H9 (cell line): ENCODE results near the gene TRIO. TPM values are rescaled to one million over a fixed set of nuclear protein-coding genes. Genes with fewer than 3 reads are reported as not detected.

Experiments used
- DNase-seq: peaks from one replicate; pipeline ENCODE4 v3.0.0-alpha.2; 2017
- H2AFZ ChIP-seq: one replicate; pipeline ENCODE4 v1.6.1; 2013; ENCODE audit warnings: mild to moderate bottlenecking, low read length, control low read depth, moderate library complexity
- H2AK5ac ChIP-seq: 2 replicates; pipeline ENCODE4 v1.6.1; 2013; ENCODE audit warnings: low read length, control low read depth, mixed read lengths; ENCODE audit not compliant: insufficient read length
- H2BK120ac ChIP-seq: one replicate; pipeline ENCODE4 v1.6.1; 2013; ENCODE audit warnings: low read depth, mild to moderate bottlenecking, low read length, control low read depth, inconsistent platforms; ENCODE audit not compliant: poor library complexity, severe bottlenecking
- H2BK12ac ChIP-seq: 2 replicates; pipeline ENCODE4 v1.6.1; 2013; ENCODE audit warnings: low read length, control low read depth, mixed read lengths, low read depth; ENCODE audit not compliant: insufficient read length
- H2BK15ac ChIP-seq: 2 replicates; pipeline ENCODE4 v1.6.1; 2013; ENCODE audit warnings: low read depth, low read length, control low read depth
- H2BK20ac ChIP-seq: one replicate; pipeline ENCODE4 v1.6.1; 2013; ENCODE audit warnings: low read depth, mild to moderate bottlenecking, low read length, control low read depth, inconsistent platforms; ENCODE audit not compliant: poor library complexity, severe bottlenecking
- H2BK5ac ChIP-seq: 2 replicates; pipeline ENCODE4 v1.6.1; 2013; ENCODE audit warnings: low read length, control low read depth, mixed read lengths; ENCODE audit not compliant: insufficient read length
- H3K14ac ChIP-seq: 2 replicates; pipeline ENCODE4 v1.6.1; 2013; ENCODE audit warnings: low read length, control low read depth; ENCODE audit not compliant: insufficient read depth
- H3K18ac ChIP-seq: 2 replicates; pipeline ENCODE4 v1.6.1; 2013; ENCODE audit warnings: low read depth, mild to moderate bottlenecking, mixed read lengths, low read length, control low read depth; ENCODE audit not compliant: insufficient read length
- H3K23ac ChIP-seq: 2 replicates; pipeline ENCODE4 v1.6.1; 2013; ENCODE audit warnings: low read length, control low read depth, mixed read lengths, low read depth; ENCODE audit not compliant: insufficient read length
- H3K23me2 ChIP-seq: 2 replicates; pipeline ENCODE4 v1.6.1; 2013; ENCODE audit warnings: low read depth, mild to moderate bottlenecking, mixed read lengths, low read length, control low read depth; ENCODE audit not compliant: insufficient read length, poor library complexity, severe bottlenecking
- H3K27ac ChIP-seq: 2 replicates; pipeline ENCODE4 v1.5.1; 2013; ENCODE audit warnings: low read length, control low read depth, mixed read lengths, low read depth; ENCODE audit not compliant: insufficient read length
- H3K27me3 ChIP-seq: 2 replicates; pipeline ENCODE4 v1.6.1; 2013; ENCODE audit warnings: low read length, control low read depth, inconsistent platforms; ENCODE audit not compliant: insufficient read depth
- H3K4ac ChIP-seq: 2 replicates; pipeline ENCODE4 v1.6.1; 2013; ENCODE audit warnings: low read depth, mild to moderate bottlenecking, control low read depth, inconsistent platforms, low read length, moderate library complexity
- H3K4me1 ChIP-seq: 2 replicates; pipeline ENCODE4 v1.6.1; 2013; ENCODE audit warnings: low read length, control low read depth, inconsistent platforms; ENCODE audit not compliant: insufficient read depth
- H3K4me2 ChIP-seq: 2 replicates; pipeline ENCODE4 v1.6.1; 2013; ENCODE audit warnings: low read length, control low read depth, mixed read lengths; ENCODE audit not compliant: insufficient read length, insufficient read depth
- H3K56ac ChIP-seq: 2 replicates; pipeline ENCODE4 v1.6.1; 2013; ENCODE audit warnings: low read depth, mild to moderate bottlenecking, mixed read lengths, low read length, control low read depth; ENCODE audit not compliant: insufficient read length
- H3K79me1 ChIP-seq: 2 replicates; pipeline ENCODE4 v1.6.1; 2013; ENCODE audit warnings: low read depth, mild to moderate bottlenecking, moderate library complexity, low read length, control low read depth, inconsistent platforms; ENCODE audit not compliant: insufficient read depth, poor library complexity, severe bottlenecking
- H3K79me2 ChIP-seq: 2 replicates; pipeline ENCODE4 v1.6.1; 2013; ENCODE audit warnings: low read length, control low read depth, inconsistent platforms; ENCODE audit not compliant: insufficient read depth
- H3K9ac ChIP-seq: 2 replicates; pipeline ENCODE4 v1.6.1; 2013; ENCODE audit warnings: low read length, control low read depth, mixed read lengths; ENCODE audit not compliant: insufficient read length; ENCODE audit errors: extremely low read depth
- H3K9me3 ChIP-seq: one replicate; pipeline ENCODE4 v1.6.1; 2013; ENCODE audit warnings: low read depth, low read length, inconsistent platforms; ENCODE audit not compliant: control insufficient read depth
- H3T11ph ChIP-seq: one replicate; pipeline ENCODE4 v1.6.1; 2013; ENCODE audit warnings: mild to moderate bottlenecking, low read length, control low read depth, inconsistent platforms
- H4K20me1 ChIP-seq: one replicate; pipeline ENCODE4 v1.6.1; 2013; ENCODE audit not compliant: control insufficient read depth, insufficient read length, insufficient read depth
- H4K5ac ChIP-seq: 2 replicates; pipeline ENCODE4 v1.6.1; 2013; ENCODE audit warnings: low read depth, mild to moderate bottlenecking, mixed read lengths, low read length, control low read depth; ENCODE audit not compliant: insufficient read length
- H4K8ac ChIP-seq: replicated peaks from 2 replicates; pipeline ENCODE4 v1.6.1; 2013; ENCODE audit warnings: low read length, control low read depth, mixed read lengths, low read depth; ENCODE audit not compliant: insufficient read length
- H4K91ac ChIP-seq: 2 replicates; pipeline ENCODE4 v1.6.1; 2013; ENCODE audit warnings: low read depth, mild to moderate bottlenecking, moderate library complexity, mixed read lengths, low read length, control low read depth; ENCODE audit not compliant: insufficient read length
- H3K27ac Mint-ChIP-seq, 3 experiments: 2 replicates in 2 of 3; 3 replicates in 1 of 3; pipeline ENCODE4 v1.8.0; 2020 to 2021; ENCODE audit warnings: mixed read lengths in 3 of 3, mild to moderate bottlenecking in 1 of 3, moderate library complexity in 1 of 3
- H3K27me3 Mint-ChIP-seq: 2 replicates; pipeline ENCODE4 v1.8.0; 2021; ENCODE audit warnings: low read depth, mild to moderate bottlenecking, moderate library complexity, mixed read lengths
- H3K36me3 Mint-ChIP-seq, 3 experiments: 2 replicates in 2 of 3; 3 replicates in 1 of 3; pipeline ENCODE4 v1.8.0; 2020 to 2021; ENCODE audit warnings: low read depth in 3 of 3, mixed read lengths in 3 of 3; ENCODE audit not compliant: insufficient read depth in 1 of 3
- H3K4me1 Mint-ChIP-seq, 2 experiments: 2 replicates each; pipeline ENCODE4 v1.8.0; 2020; ENCODE audit warnings: mixed read lengths in 2 of 2
- H3K4me3 Mint-ChIP-seq, 2 experiments: 2 replicates in 1 of 2; 3 replicates in 1 of 2; pipeline ENCODE4 v1.8.0; 2020 to 2021; ENCODE audit warnings: mild to moderate bottlenecking in 2 of 2, mixed read lengths in 2 of 2, moderate library complexity in 1 of 2
- H3K9me3 Mint-ChIP-seq, 2 experiments: 2 replicates in 1 of 2; 3 replicates in 1 of 2; pipeline ENCODE4 v1.8.0; 2020; ENCODE audit warnings: mild to moderate bottlenecking in 2 of 2, mixed read lengths in 2 of 2, moderate library complexity in 1 of 2
- WGBS: extraction: QIAGEN DNeasy Blood & Tissue Kit; methylation state at CpG from one replicate; pipeline ENCODE4 v1.1.7; 2013; ENCODE audit warnings: missing lambda C conversion rate, low lambda C conversion rate, mixed read lengths; ENCODE audit not compliant: insufficient read length; ENCODE audit errors: extremely low coverage; 5-methylcytosine and 5-hydroxymethylcytosine counted together
- total RNA-seq: library from RNA; stranded (reverse); gene quantifications from 2 replicates; pipeline ENCODE4 v1.2.1, GENCODE V29; 2021
- TF ChIP-seq, protein P1 (sequence below): fragments of 200-600 bp; sonication (generic); conservative IDR thresholded peaks from 3 replicates; pipeline ENCODE4 v1.8.0; 2021; ENCODE audit warnings: antibody characterized with exemption, mild to moderate bottlenecking

The TRIO gene
- total RNA-seq, 1 experiment from 2014 or later = 87.8 TPM

DNA sequence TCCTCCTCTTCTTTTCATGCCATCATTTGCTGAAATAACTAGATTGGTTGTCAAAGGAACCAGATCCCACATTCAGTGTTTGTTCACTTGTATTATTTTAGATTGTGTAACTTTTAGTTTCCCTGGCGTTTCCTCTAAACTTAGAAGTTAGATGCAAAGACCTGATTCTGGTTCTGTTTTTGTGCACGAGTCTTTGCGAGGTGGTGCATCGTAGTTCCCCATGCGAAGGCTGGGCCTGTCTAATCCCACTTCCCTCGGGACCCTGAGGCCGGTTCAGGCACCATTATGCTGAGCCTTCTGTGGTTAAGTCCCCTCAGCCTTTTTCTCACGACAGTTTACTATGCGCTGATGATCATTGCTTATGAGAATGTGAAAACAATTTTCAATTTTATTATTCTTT, 219.3 kb downstream of the TRIO start:
- Histone ChIP-seq H4K8ac (no peak overlapping the region), H2AK5ac (no peak overlapping the region), H4K20me1 (no peaks in the 10 kb centered on the region), H2AFZ (no peak overlapping the region), H4K5ac (no peak overlapping the region), H2BK15ac (no peak overlapping the region), H3K4me1 (peaks cover under 1% of the 10 kb centered on the region; the same call in 1 of the 2 replicates), H3K56ac (no peak overlapping the region), H3K23ac (no peak overlapping the region), H4K91ac (no peak overlapping the region), H2BK12ac (no peak overlapping the region), H3K79me1 (no peaks in the 10 kb centered on the region), H3K18ac (no peak overlapping the region), H3K4me2 (no peak overlapping the region), H2BK5ac (no peak overlapping the region), H3K14ac (no peak overlapping the region), H3K27me3 (no peaks in the 10 kb centered on the region), H3K79me2 (no peaks in the 10 kb centered on the region), H3K27ac (no peak overlapping the region), H3K4ac (no peak overlapping the region), H3T11ph (no peak overlapping the region), H3K9me3 (no peaks in the 10 kb centered on the region), H3K9ac (no peak overlapping the region), H2BK20ac (no peak overlapping the region), H3K23me2 (no peaks in the 10 kb centered on the region), H2BK120ac (no peak overlapping the region)
- H3K4me3 Mint-ChIP-seq = no peak overlapping the region
- TF ChIP-seq, protein P1, sequence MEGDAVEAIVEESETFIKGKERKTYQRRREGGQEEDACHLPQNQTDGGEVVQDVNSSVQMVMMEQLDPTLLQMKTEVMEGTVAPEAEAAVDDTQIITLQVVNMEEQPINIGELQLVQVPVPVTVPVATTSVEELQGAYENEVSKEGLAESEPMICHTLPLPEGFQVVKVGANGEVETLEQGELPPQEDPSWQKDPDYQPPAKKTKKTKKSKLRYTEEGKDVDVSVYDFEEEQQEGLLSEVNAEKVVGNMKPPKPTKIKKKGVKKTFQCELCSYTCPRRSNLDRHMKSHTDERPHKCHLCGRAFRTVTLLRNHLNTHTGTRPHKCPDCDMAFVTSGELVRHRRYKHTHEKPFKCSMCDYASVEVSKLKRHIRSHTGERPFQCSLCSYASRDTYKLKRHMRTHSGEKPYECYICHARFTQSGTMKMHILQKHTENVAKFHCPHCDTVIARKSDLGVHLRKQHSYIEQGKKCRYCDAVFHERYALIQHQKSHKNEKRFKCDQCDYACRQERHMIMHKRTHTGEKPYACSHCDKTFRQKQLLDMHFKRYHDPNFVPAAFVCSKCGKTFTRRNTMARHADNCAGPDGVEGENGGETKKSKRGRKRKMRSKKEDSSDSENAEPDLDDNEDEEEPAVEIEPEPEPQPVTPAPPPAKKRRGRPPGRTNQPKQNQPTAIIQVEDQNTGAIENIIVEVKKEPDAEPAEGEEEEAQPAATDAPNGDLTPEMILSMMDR = no peak
- WGBS = no CpG with 5 or more reads among the region's 9 CpGs
- DNase-seq = no peak
- no peaks in the 10 kb centered on the region for H3K27me3 Mint-ChIP-seq
- no peak overlapping the region for H3K27ac Mint-ChIP-seq
- H3K36me3 Mint-ChIP-seq = peaks cover 33 to 72% (median 69%) of the 10 kb centered on the region in 3 experiments; a peak in 6 of 7 replicates
- H3K4me1 Mint-ChIP-seq = peaks cover 16 to 22% of the 10 kb centered on the region in 2 experiments
- no peaks in the 10 kb centered on the region for H3K9me3 Mint-ChIP-seq
